IPS-18c (cell line): ENCODE measurements around the gene TMCO4.

Experiments
- H3K4me3 ChIP-seq: 2 replicates; pipeline ENCODE4 v1.7.0; 2013; ENCODE audit warnings: low read depth, mild to moderate bottlenecking, low read length, moderate library complexity; ENCODE audit not compliant: insufficient read depth
- H3K9me3 ChIP-seq: one replicate; pipeline ENCODE4 v1.6.1; 2013; ENCODE audit warnings: mild to moderate bottlenecking, low read length, moderate library complexity; ENCODE audit not compliant: control insufficient read depth, insufficient read depth

TMCO4 gene

DNA sequence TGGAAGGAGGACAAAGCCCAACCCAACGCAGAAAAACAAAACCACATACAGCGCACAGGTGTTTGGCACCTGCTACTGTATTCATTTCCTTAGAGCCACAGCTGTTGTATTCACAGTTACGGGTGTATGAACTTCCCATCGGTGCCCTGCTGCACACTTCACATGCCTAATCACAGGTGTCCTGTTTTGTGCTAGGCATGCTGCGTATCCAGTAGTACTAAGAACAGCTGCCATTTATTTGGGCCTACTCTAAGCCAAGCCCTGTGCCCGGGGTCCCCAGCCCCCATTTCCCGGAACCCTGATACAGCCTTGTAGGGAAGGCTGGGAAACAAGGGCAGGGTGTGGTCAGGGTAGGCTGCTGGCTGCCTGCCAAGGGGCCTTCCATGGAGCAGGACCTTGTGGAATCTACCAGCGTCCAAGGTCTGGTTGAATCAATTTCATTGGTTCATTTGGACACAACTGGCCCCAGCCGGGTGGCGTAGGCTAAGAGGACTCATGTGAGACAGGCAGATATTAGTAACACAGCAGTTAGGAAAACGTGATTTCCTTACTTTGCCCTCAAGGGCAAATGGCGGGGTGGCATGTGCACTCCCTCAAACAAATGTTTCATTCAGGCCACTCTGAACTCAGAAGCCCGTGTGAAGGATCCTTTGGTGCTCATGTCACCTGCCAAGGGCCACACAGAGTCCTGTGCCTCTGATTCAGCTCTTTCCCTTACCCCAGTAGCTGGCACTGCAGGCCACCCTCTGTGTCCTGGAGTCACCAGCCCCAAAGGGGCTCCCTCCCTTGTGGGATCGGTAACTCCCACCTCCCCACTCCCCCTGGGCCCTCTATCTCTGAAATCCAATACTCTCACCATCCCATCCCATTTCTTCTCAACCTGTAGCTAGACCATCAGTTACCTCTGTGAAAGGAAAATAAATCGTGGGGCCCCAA, 16.4 kb upstream of the TMCO4 start:
- Histone ChIP-seq H3K9me3 (no peaks in the 10 kb centered on the region), H3K4me3 (peak overlapping the region; percentile 2)

DNA sequence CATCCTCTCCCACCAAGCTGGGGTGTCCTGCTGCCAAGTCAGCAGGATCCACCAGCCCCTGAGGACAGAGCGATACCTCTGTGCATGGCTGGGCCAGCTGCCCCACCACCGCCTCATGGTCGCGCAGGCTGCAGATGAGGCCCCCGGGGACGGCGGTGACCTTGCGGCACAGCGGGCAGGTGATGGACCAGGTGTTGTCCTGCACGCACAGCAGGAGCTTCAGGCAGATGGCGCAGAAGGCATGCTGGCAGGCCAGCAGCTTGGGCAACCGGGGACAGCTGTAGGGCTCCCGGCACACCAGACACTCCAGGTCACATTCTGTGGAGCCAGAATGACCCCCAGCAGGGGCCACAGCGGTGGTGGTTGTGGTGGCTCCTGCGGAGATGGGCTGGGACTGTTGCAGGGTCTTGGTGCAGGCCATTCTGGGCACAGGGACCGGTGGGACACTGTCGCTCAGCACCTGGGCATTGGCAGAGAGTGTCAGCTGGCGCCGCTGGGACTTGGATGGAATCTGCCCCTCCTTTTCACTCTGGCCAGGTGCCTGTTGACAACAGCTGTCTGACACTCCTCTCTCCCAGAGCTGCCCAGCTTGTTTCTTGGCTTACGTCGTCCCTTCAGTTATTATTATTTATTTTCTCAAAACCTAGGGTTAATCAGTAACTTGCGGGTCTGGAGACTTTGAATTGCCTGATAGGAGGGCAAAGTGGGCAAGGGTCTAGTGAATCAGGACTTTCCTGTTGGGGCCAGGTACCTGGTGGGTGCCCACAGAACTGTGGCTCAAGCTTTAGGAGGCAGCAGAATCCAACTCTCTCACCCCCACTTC, 15.2 kb upstream of the TMCO4 start, which contains the start of gene RNF186:
Gene RNF186, minus strand, starts transcription at position 603 of the 823 bp plus-strand sequence. Its CDS starts 182 bp downstream, at position 421.
- H3K9me3 ChIP-seq = no peaks in the 10 kb centered on the region

DNA sequence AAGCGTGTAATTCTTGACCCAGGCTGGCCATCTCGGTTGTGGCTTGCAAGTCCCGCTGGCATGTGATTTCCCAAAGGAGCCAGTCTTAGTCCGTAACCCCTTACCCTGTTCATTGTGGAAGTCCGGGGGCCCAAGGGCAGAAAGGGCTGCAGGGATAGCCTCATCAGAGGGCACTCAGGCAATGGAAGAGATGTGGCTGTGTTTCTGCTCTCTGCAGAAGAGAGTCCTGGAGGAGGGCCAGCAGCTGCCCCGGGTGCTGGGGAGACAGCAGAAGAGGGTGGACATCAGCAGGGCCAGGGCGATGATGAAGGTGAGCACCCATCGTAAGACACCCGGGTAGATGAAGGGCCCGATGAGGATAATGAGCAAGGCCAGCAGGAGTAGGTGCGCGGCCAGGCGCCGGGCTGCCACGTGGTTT, 14.5 kb upstream of the TMCO4 start:
- no peak overlapping the region for H3K4me3 ChIP-seq
- no peaks in the 10 kb centered on the region for H3K9me3 ChIP-seq

More for the DNA sequence above, 15.2 kb upstream of the TMCO4 start, which contains the start of gene RNF186:
- no peak within 1 kb of the TSS; the same call in 1 of the 2 replicates for H3K4me3 ChIP-seq

DNA sequence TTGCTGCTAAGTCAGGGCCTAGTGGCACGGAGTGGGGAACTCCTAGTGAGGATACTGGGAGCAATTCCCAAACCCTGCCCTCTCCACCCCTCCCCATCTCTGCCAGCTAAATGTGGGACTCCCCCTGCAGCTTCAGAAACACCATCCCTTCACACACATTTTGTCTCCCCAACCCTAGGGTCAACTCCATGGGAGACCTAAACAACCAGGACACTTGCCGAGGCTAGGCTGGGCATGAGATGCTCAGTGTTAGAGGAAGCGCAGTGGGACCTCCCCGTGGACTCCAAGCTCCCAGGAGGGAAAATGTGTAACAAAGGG, 13.9 kb upstream of the TMCO4 start:
- no peaks in the 10 kb centered on the region for H3K9me3 ChIP-seq
- no peak overlapping the region for H3K4me3 ChIP-seq

DNA sequence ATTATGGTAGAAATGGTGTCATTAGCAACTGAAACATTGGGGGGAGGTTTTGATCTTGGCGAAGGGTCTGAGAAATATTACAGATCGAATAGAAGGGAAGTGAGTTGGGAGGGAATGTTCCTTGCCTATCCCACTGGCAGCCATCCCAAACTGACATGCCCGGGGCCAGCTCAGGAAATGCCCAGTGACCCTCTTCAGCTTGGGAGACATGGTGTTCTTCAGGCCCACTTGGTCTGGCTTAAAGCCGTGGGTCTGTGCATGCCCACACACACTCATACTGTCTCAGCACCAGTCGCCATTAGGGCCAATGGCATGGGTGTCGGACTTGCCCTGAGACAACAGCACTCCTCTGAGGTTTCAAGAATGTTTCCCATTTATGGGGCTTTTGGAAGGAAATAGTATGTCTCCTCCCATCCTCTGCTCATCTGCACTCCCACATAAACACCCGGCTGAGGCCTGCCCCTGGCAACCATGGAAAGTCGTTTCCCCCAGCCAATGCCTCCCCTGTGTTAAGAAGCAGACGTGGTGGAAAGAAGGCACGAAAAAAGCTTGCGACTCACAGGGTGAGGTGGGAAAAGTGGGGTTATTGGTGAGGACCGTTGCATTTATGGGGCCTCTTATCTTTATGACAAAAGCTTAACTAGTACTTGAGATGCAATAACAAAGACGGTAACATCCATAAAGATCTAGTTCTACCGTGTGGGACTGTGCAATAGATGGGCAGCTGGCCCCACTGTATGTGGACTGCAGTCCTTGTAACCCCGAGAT, 13.3 kb upstream of the TMCO4 start:
- H3K9me3 ChIP-seq = no peaks in the 10 kb centered on the region
- H3K4me3 ChIP-seq = no peak overlapping the region

DNA sequence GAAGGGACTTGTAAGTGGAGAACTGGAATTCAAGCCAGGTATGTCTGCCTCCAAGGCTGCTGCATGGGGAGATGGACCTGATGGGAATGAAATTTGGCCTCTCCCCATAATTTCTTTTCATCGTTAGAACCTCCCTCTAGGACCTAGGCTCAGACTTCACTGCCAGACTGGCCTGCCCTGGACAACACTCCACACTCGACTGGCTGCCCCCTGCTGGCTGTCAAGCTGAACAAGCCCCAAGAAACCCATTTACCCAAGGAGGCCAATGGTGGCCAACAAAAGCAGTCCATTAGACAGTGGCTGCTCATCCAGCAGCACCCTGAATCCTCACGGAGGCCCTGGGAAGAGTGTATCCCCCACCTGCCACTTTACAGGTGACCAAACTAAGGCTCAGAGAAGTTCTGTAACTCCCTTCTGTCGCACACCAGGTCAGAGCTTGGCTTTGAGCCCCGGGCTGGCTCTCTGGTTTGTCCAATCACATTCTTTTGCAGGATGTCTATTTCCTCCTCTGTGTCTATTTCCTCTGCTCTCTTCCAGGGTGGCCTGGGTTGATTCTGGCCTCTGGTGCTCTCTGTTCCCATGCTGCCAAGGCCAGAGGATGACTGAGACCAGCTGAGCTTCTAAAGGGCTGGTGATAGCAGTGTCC, 11.6 kb upstream of the TMCO4 start:
- Histone ChIP-seq H3K4me3 (no peak overlapping the region), H3K9me3 (no peaks in the 10 kb centered on the region)

DNA sequence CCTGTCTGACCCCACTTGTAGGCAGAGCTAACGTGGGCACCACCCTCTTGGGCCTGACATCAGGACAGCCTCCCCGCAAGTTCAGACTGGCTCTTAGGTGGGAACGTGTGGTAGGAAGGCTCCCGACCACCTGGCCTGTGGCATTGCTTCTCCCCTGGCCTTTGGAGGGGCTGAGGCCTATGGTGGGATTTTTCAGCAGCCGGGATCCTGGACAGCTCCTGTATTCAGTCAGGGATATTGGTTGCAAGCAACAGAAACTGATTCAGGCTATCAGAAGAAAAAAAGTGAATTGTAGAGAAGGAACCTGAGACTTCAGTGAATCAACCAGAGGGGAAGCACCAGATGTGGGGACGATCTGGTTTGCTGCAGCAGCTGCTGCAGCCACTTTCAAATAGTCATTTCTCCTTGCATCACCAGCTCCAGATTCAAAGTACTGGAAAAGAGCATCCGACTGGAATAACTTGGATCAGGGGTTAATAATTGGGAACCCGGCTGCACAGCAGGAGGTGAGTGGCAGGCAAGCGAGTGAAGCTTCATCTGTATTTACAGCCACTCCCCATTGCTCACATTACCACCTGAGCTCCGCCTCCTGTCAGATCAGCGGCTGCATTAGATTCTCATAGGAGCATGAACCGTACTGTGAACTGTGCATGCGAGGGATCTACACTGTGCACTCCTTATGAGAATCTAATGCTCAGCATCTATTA, 9.5 kb upstream of the TMCO4 start:
- Histone ChIP-seq H3K9me3 (no peaks in the 10 kb centered on the region), H3K4me3 (no peak overlapping the region)

DNA sequence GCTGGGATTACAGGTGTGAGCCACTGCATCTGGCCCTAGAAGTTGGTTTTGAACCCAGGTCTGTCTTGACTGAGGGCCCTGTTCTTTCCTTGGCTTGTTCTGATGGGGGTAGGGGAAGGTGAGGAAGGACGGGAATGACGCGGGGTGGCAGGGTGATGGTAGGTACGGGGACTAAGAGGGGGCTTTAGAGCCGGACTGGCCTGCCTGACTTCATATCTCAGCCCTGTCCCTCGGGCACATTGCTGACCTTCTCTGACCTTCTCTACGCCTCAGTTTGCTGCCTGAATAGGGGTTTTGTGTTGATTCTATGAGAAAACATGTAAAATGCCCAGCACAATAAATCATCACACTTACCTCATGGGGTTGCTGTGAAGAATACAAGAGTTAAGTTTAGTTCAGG, 8.6 kb upstream of the TMCO4 start:
- no peaks in the 10 kb centered on the region for H3K9me3 ChIP-seq
- no peak overlapping the region for H3K4me3 ChIP-seq

DNA sequence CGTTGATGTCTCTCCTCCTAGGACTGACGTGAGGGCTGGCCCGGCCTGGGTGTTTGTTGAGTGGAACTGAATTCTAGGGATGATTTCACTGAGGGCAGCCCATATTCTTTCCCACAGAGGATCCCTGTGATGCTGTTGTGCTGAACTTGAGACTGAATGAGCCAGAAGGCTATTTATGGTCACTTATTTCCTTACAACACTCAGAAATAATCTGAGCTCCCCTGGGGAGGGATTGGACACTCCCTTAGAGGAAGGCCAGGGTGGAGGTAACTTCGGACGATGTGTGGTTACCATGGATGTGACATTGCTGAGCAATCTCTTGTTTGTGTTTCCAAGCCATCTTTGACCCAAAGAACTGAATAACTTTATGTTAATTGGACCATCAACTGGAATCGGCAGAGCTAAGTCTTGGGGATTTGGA, 5.1 kb upstream of the TMCO4 start:
- H3K4me3 ChIP-seq = no peak overlapping the region
- no peaks in the 10 kb centered on the region for H3K9me3 ChIP-seq

DNA sequence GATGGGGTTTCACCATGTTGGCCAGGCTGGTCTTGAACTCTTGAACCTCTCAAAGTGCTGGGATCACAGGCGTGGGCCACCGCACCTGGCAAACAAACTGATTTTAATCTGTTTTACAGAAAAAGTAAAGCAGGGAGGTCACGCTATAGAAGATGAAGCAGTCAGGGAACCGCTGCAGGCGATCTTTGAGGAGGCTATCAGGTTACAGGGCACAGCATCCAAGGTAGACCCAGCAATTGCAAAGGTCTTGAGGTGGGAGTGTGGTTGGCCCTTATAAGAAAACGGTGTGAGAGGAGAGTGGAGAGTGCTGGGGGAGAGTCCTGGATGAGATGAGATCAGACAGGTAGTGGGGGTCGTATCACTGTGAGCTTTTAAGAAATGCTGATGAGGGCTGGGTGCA, 2.6 kb upstream of the TMCO4 start:
- H3K9me3 ChIP-seq = no peaks in the 10 kb centered on the region
- no peak overlapping the region for H3K4me3 ChIP-seq

DNA sequence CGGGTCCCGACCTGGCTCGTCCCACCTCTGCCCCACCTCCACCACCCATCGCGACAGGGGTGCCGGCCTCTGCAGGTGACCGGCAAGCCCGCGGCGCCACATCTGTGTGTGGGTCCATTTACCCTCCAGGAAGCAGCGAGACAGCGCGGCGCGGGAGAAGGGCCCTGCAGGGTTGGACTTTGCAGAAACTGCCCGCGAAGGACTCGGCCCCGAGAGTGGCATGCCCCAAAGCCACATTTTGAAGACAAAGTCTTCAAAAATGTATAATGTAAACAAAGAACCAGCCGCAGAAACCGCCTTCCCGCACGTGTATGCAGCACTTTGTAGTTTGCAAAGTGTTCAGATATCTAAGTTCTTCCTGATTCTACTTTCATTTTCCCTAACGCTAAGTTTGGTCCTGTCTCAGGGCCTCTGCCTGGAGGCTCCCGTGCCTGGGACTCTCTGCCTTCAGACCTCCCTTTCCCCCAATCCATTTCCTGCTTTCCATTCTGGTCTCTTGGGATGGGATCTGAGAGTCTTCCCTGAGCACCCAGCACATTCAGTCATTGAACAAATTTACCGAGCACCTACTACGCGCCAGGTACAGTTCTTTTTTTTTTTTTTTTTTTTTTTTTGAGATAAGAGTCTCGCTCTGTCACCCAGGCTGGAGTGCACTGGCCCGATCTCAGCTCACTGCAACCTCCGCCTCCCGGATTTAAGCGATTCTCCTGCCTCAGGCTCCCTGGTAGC, 524 bp upstream of the TMCO4 start:
- Histone ChIP-seq H3K4me3 (peak overlapping the region; percentile 47; the same call in 1 of the 2 replicates), H3K9me3 (no peaks in the 10 kb centered on the region)

DNA sequence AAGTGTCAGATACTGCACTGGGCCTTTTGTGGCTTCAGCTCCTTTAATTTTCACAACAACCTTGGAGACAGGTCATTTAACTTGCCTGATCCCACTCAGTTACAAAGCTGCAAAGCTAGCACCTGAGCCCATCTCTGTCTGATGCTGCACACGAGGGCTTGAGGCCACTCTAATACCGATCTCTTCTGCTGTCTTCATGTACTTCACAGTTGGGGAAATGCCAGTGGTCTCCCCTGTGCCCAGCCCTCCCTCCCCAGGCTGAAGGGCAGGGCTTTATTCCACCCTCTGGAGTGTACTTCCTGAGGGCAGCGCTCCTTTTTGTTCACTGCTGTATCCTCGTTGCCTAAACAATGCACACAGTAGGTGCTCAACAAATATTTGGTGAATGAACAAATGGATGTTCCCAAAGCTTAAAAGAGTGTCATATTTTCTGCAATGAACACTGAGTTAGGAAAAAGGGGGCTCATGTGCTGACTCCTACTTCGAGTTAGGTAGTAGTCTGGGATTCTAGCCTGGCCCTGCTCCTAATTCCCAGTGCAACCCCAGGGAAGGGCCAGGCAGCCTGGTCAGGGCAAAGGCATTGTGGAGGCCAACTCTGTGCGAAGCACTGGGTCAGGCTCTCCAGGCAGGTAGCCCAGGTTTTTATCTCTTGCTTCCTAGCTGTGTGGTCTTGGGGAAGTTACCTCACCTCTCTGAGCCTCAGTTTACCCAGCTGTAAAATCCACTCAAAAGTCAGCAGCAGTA, 1.1 kb downstream of the TMCO4 start:
- H3K4me3 ChIP-seq = no peak overlapping the region
- H3K9me3 ChIP-seq = no peaks in the 10 kb centered on the region

DNA sequence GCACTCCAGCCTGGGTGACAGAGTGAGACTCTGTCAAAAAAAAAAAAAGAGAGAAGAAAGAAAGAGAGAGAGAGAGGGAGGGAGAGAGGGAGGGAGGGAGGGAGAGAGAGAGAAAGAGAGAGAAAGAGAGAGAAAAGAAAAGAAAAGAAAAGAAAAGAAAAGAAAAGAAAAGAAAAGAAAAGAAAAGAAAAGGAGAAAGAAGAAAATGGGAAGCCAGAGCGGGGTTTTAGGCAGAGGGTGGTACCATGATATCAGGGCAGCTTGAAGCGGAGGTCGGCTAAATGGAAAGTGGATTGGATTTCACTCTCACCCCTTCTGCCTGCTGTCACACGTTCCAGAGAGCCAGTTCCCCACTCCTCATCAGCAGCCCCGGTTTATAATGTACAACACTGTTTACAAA, 1.9 kb downstream of the TMCO4 start:
- H3K9me3 ChIP-seq = no peaks in the 10 kb centered on the region
- no peak overlapping the region for H3K4me3 ChIP-seq

DNA sequence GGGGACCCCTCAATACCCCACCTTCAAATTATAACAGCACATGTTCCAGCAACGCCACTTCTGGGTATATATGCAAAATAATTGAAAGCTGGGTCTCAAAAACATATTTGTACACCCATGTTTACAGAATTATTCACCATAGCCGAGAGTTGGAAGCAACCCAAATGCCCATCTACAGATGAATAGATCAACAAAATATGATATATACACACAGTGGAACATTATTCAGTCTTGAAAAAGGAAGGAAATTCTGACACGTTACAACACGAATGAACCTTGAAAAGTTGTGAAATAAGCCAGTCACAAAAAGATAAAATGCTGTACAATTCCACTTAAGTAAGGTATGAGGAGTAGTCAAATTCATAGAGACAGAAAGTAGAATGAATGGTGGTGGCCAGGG, 5.1 kb downstream of the TMCO4 start:
- Histone ChIP-seq H3K9me3 (no peaks in the 10 kb centered on the region), H3K4me3 (no peak overlapping the region)

DNA sequence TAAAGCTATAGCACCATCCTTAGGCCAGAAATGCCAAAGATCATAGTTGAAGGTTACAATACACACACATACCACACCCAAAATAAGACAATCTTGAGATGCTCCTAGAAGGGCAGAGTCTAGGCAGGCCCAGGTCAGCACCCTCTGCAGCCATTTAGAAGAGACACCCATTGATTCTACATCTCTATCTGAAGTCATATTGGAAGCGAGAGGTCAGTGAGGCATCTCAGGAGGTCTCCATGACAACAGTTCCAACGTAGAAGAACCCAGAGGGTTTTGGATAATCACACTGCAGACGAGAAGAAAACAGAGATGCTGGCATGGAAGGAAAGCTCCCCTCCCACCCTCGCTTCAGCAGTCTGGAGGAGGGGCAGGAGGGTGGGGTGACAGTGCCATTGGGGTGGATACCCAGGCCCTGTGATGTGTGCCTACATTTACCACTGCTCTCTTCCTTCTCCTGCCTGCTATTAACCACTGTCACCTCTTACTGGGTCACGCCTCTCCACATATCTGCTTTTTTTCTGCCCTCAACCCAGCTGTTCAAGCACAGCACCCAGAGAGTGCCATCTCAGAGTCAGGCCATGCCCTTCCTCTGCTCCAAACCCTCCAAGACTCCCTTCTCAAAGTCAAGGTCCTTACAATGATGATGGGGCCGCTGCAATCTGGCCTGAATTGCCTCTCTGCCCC, 6.2 kb downstream of the TMCO4 start:
- no peak overlapping the region for H3K4me3 ChIP-seq
- no peaks in the 10 kb centered on the region for H3K9me3 ChIP-seq
